Activated T-cell treated with anti-CD3 and anti-CD28 coated beads, Interleukin-2, amount 50 U/mL, for 72 hours (primary cell): Measurements from ENCODE around the gene FIGN. TPM values are rescaled to one million over a fixed set of nuclear protein-coding genes. Genes with fewer than 3 reads are reported as not detected.

Experiments used
- ATAC-seq, 2 donors: fragments of 150-1000 bp; cut with Tn5 transposase; replicated peaks in 1 of 2; 2 replicates each; pipeline ENCODE4 v1.10.0; 2021; ENCODE audit warnings: moderate library complexity in 2 of 2, mild to moderate bottlenecking in 1 of 2
- DNase-seq, 2 donors: peaks; one replicate each; pipeline ENCODE4 v3.0.0; 2021 to 2022; ENCODE audit warnings: mixed read lengths in 1 of 2
- H3K27ac Mint-ChIP-seq: one replicate; pipeline ENCODE4 v1.8.0; 2022; ENCODE audit warnings: mild to moderate bottlenecking, moderate library complexity, mixed read lengths
- H3K27me3 Mint-ChIP-seq: one replicate; pipeline ENCODE4 v1.8.0; 2022; ENCODE audit warnings: low read depth, mixed read lengths
- H3K36me3 Mint-ChIP-seq, 2 donors: one replicate each; pipeline ENCODE4 v1.8.0; 2022; ENCODE audit warnings: mixed read lengths in 2 of 2, mild to moderate bottlenecking in 1 of 2; ENCODE audit not compliant: insufficient read depth in 2 of 2
- H3K4me1 Mint-ChIP-seq: one replicate; pipeline ENCODE4 v1.8.0; 2022; ENCODE audit warnings: low read depth, mixed read lengths
- H3K4me3 Mint-ChIP-seq, 2 donors: one replicate each; pipeline ENCODE4 v1.8.0; 2022; ENCODE audit warnings: mild to moderate bottlenecking in 2 of 2, mixed read lengths in 2 of 2, moderate library complexity in 2 of 2
- H3K9me3 Mint-ChIP-seq, 2 donors: one replicate each; pipeline ENCODE4 v1.8.0; 2022; ENCODE audit warnings: mixed read lengths in 2 of 2
- total RNA-seq, 2 donors: library from RNA; stranded (reverse); gene quantifications; one replicate each; pipeline ENCODE4 v1.2.3, GENCODE V29; 2022

Gene FIGN
- total RNA-seq, 2 donors from 2014 or later = not detected

DNA sequence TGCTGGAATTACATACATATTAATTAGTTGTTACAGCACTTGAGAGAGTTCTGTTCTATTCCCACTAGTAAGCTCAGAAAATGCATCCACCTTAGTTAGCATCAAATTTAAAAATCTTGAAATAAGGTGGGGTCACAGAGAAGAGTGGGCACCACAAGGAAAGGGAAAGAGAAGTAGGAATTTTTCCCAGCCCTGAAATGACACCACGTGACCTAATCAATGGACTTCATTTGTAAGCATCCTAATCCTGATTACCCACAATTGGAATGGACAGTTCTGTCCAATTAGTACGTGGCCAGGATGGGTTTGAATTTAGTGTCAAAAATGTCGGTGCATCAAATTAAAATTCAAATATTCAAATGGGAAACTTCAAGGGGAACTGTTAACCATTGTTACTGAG lies 186.8 kb downstream of the FIGN start:
- Mint-ChIP-seq H3K4me1 (no peaks in the 10 kb centered on the region), H3K36me3 (no peaks in the 10 kb centered on the region), H3K27me3 (no peaks in the 10 kb centered on the region), H3K27ac (no peak overlapping the region), H3K4me3 (no peak overlapping the region), H3K9me3 (peaks cover 3 to 4% of the 10 kb centered on the region in 2 donors)
- no peak for DNase-seq
- ATAC-seq = no peak
